ENCODE data around the gene HDLBP.
"Not testable (repeated sequence)": the region's sequence is repeated elsewhere in the genome, so short reads cannot be mapped to it uniquely, and the experiment has no call there.

Gene HDLBP

DNA sequence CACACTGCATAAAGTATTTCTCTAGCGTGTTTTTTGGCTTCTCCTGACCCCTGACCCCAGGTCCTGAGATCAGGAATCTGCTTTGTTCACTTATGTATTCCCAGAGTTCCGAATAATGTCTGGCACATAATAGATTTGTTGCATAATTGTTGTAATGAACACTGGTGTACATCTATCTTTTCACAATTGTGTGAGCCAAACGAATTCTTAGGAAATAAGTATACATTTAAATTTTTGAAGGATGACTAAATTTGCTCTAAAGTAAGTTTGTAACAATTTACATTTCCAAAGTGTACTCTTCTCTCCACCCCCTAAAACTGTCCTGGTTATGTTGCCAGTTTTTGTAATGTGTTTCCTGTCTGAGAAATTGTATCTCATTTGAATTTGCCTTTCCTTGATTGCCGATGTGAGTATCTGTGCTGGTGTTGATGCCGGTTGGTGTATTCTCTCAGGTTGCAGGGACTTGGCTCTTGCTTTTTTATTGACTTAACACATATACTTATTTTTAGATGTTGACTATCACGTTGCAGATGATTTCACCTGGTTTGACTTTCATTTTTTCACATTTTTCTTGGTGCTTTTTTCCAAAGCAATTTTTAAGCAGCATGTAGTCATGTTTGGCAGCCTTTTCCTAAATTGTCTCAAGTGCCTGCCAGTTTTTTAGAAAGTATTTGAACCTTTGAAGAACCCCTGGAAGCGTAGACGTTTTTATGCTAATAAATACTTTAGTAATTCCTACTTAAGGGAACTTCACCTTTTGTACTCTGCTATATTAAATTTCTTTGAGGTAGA lies 24.6 kb upstream of the HDLBP start:
- no peak for DNase-seq (ENCODE audit: low spot score)
- FAIRE-seq, result no peak

DNA sequence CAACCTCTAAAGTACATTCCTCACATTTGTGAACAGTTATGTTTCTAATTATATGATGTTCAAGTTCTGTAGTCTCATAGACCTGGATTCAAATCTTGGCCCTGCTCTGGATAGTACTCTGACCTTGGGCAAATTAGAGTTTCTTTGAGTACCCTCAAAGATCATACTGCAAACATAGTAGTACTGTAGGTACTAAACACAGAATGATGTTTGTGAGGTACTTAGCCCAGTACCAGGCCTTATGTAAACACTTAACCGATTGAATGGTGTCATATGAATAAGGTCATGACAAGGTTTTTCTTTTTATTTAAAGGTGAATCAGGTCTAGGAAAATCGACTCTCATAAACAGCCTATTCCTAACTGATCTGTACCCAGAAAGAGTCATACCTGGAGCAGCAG lies 19.3 kb upstream of the HDLBP start:
- no peak for FAIRE-seq
- no peak for DNase-seq (ENCODE audit: low spot score)

DNA sequence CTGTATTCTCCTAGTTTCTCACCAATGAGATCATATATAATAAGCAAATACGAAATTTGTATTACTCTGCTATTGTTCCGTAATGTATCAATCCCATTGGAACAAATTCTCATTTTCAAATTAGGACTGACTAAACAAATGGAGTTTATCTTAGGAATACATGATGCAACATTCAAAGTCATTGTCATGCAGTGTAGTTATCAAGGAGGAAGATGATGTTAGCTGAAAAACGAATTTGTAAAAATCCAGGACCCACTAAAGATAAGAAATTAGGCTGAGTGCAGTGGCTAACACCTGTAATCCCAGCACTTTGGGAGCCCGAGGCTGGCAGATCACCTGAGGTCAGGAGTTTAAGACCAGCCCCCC lies 15.1 kb upstream of the HDLBP start:
- DNase-seq (ENCODE audit: low spot score), result no peak
- FAIRE-seq, result no peak

DNA sequence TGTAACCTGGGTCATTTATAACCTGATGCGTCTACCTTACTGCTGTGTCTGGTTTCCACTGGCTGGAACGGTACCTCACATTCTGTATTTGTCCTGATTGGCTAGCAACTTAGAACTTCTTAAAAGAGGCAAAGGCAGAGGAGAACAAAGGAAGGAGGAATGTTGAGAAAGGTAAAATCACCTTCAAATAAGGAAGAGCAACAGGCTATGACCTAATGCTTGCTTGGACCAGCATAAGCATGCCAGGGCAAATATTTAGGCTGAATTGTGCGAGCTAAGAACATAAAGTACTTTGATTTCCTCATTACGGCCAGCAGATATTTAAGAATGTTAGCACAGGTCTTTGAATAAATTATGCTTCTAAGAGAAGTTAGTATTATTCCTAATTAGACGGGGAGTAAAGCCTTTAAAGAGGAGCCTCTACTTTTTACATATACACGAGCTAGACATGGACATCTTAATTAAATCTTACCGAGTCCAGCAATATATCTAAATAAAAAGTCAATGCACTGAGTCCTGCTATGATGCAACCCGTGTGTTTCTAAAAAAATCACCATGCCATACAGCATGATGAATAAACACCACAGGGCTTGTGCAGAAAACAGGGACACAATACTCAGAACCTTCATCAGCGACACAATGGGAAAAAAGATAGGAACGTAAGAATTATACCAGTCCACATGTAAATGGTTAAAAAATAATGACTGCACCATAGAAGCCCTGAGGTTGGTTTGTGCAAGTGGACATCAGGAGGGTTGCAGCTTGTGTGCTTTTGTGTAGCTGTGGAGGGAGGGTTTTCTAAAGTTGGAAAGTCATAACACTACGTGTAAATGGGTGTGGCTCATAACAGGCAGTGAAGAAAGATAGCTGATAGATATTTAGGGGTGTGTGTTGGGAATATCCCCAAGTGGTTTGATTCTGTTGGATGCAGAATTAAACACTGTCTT lies 14.5 kb upstream of the HDLBP start:
- no peak for FAIRE-seq
- no peak for DNase-seq (ENCODE audit: low spot score)

DNA sequence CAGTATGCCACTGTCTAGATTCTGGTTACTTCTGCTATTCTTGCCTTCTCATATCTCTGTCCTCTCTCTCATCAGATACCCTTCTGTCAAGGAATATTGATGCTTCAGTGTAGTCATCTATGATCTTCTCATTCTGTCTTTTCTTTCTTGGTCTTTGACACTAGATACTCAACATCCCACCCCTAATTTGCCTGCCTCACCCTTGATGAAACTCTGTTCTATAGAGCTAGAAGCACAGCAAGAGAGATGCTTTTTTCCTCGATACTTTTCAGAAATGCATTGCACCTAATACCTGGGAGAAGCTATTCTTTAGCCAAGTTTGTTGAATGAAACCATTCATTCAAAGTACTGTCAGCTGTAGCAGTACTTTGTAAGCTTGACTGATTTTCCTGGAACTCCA lies 9.8 kb upstream of the HDLBP start:
- FAIRE-seq (no peak), DNase-seq (ENCODE audit: low spot score) (no peak)

DNA sequence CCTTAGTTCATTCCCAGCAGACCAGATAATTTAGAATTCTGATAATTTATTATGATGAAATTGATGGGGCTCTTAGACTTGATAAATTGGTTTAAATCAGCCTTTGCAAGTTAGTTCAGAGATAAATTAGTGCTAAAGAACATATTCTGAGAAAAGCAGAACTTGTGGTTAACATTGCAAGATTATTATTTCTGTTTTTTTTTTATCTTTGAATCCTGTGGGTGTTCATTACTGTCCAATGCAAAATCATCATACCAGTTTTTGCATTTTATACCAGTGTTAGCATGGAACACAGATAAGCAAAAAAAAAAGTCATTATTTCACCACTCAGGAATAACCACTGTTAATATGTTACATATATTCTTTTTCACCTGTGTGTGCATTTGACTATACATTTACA lies 9.3 kb upstream of the HDLBP start:
- DNase-seq (ENCODE audit: low spot score) (no peak), FAIRE-seq (no peak)

DNA sequence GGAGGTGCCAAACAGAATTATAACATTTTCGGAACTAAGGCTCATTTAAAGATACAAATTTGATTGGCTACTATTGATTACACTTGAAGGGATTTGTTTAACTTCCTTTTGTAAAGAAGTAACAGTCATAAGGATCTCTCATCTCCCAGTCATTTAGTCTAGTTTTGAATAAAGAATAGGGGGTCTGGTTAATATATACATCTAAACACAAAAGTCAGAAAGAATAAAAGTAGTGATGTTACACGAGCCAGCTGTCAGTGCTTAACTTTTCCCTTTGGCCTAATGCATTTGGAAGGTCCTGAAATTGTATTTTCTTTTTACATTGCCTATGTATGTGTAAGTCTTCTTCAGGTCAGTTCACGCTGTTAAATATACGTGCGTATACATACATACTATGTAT lies 8.3 kb upstream of the HDLBP start:
- no peak for FAIRE-seq
- DNase-seq (ENCODE audit: low spot score), result no peak

DNA sequence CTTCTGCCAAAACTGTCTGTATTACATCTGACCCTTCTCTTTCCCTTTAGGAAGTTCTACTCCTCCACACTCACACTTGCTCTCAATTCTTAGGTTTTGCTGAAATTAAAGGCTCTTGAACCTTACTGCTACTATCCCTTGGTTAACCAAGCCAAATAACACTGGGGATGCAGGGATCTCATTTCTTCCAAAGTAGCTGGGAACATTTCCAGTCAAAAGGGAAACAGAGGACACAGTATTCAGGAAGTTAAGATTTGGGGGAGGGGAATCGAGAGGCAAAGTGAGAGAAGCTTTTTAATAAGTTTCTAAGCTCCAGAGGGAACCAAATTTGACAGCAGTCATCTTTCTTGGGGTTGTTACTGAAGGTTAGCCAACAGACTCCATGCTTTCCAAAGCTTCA lies 6.4 kb upstream of the HDLBP start:
- DNase-seq (ENCODE audit: low spot score), result no peak
- no peak for FAIRE-seq

DNA sequence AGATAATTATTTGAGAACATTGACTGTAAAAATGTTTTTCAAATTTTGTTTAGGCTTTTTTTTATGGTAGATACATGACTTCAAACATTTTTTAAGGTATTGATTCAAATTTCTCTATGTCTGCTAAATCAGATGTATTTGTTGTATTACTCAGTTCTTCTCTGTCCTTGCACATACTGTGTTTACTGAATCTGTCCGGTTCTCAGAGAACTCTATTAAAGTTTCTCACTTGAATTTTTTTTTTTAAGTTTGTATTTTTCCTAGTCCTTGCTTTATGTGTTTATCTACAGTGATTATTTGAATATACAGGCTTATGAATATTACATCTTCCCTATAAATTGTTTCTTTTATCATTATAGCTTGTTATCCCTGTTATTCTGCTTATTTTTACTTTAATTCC lies 5.6 kb upstream of the HDLBP start:
- FAIRE-seq, result no peak

DNA sequence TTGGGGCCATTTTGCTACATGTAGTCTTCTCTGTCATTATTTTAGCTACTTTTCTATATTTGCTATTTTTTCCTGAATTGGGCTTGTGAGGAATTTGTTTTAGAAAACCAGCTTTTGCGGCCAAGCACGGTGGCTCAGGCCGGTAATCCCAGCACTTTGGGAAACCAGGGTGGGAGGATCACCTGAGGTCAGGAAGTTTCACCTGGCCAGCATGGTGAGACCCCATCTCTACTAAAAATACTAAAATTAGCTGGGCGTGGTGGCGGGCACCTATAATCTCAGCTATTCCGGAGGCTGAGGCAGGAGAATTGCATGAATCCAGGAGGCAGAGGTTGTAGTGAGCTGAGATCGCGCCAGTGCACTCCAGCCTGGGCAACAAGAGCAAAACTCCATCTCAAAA lies 4.9 kb upstream of the HDLBP start:
- FAIRE-seq (no peak), DNase-seq (ENCODE audit: low spot score) (no peak)

More for the DNA sequence above, 5.6 kb upstream of the HDLBP start:
- DNase-seq (ENCODE audit: low spot score), result no peak

DNA sequence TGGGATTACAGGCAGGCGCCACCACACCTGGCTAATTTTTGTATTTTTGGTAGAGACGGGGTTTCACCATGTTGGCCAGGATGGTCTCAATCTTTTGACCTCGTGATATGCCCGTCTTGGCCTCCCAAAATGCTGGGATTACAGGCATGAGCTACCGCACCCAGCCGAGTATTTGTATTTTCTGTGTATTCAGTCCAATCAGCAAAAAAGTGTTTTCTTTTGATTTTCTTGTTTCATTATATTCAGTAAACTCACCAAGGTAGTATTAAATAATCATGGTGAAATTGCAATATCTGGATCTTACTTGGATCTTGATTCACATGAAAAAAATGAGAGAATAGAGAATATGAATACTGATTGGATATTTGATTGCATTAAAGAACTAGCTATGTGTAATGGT lies 3.4 kb upstream of the HDLBP start:
- not testable (repeated sequence) for FAIRE-seq; DNase-seq (ENCODE audit: low spot score)

DNA sequence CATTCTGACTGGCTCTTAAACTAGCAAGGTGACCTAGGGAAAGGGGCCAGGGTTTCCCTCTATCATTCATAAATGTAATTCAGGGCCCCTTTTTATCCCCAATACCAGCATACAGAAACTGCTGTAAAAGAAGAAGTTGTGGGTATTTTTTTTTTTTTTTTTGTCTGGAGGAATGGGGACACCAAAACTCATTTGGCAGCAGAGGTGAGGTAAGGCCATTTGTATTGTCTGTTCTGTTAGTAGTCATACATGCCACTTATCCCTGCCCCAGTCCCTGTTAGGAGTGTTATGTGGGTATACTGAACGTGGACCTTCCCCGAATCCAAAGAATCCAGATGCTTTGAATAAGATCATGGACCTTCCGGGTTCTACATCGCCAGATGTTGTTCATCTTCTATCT lies 1.9 kb upstream of the HDLBP start:
- no peak for DNase-seq (ENCODE audit: low spot score)
- no peak for FAIRE-seq

DNA sequence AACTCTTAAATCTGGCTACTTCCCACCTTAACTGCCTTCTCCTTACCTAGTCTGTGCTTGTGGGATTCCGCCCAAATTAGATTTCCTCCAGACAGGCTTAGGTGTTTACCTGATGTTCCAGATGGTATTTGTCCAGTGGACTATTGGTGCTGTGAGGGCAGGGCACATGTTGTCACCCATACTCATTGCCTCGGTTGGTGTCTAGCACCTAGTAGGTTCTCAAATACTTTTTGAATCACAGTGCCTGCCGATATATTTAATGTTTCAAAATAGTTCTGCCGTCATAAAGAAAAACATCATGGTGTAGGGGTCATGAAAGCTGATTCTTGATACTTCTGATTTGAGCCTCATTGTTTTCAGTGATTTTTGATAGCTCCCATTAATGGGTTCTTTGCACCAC lies 1.4 kb upstream of the HDLBP start:
- DNase-seq (ENCODE audit: low spot score) (no peak), FAIRE-seq (no peak)

DNA sequence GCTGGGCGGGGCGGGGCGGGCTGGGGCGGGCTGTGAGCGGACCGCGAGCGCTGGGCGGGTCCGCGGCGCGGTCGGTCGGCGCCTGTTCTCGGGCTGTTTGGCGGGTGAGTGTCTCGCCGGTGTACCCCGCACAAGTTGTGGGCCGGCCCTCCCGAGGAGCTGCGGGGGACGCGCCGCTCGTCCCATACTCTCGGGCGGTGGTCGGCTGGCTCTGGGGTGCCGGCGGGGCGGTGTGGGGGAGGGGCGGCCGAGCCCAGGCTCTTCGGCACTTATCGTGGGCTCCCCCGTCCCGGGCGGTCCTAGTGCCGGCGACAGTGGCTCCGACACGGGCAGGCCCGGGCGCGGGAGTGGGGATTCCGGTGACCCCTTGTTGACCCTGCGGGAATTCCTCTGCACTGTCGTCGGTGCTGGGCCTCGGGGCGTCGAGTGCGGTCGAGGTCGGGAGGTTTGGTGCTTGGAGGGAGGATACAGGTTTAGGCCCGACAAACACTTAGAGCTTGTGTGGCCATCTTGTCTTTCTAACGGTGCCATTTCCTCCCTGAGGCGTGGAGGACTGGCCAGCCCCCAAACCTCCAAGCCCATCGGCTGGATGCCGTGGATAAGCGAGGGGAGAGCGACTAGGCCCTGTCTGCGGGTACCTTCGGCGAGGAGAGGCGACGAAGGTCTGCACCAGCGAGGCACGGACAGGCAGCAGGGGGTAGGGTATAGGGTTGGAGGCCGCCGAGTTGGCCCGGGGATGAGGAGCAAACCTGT lies 583 bp upstream of the HDLBP start, which contains the start of gene SEPTIN2:
TSS of gene SEPTIN2 (plus strand) at position 47 of the 753 bp plus-strand sequence. CDS start 8,308 bp downstream, outside the sequence.
- FAIRE-seq (no peak), DNase-seq (ENCODE audit: low spot score) (no peak)

DNA sequence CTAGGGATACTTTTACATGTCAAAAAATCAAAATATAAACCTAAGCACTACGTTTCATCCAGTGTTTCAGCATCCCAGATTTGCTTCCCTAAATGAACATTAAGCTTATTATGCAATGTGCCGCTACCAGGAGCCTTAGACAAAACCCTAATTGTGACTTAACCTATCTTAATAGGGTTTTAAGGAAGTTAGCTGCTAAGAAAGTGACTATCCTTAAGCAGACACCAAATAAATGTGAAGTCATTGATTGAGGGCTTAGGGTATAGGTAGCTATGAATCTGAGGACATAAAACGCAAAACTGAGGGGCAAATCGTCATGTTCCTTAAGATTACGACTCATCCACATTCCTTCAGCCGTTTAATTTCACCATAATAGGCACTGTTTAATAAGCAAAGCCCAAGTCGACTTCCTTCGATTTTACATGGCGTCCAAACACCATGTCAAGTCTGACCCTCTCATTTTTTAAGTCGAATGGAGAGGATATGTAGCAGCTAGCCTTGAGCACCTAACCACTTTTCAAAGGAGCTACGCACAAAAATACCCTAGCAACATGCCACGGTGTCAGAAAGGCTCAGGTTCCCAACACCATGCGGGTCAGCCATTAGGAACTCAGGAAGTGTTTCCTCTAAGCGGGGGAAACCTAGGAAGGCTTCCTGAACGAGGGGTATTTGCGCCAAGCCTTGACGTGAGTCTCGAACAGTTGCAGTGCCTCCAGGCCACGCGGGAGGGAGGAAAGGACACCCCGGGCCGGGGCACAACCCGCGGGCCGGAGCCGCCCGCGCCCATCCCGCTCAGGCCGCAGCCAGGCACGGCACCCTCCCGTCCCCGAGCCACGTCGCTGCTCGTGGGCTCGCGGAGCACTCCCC lies 1.0 kb downstream of the HDLBP start:
- FAIRE-seq (no peak), DNase-seq (ENCODE audit: low spot score) (no peak)

DNA sequence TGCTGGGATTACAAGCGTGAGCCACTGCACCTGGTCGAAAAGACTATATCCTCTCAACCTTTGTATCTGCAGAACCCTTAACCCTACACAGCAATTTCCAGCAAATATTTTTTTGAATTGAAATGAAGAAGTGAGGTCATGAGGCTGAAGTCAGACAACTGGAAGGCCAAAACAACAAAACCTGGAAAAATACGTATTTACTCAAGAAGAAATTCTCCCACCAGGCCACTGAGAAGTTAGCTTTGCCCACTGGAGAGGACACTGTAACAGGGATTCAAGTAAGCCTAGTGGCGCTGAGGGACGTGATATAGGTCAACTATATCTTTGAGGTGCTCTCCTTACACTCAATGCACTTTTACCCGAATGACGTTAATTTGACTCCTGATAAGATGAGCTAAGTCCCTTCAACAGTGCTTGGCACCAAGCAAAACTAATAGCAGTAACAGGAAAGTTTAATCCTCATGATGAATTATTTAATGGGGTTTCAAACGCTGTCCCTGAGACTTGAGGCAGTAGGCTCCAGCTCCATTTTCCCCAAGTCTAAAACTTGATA lies 1.9 kb downstream of the HDLBP start:
- FAIRE-seq (no peak), DNase-seq (ENCODE audit: low spot score) (no peak)

DNA sequence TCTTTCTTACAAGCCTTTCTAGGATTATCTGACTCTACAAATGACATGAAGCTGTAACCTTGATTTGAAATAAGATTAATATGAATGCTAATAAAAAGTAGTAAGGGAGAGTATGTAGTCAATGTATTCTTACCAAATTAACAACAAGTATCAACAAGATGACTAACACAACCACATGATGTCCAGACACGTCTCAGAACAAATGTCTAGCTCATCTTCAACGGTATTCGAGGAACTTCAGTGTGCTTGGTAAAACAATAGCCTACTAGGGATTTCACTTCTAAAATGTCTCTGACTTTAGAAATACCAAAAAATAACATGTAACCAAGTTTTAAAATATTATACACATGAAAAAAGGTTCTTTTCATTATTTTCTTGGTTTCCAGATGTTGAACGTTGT lies 3.4 kb downstream of the HDLBP start:
- DNase-seq (ENCODE audit: low spot score) (no peak), FAIRE-seq (no peak)

DNA sequence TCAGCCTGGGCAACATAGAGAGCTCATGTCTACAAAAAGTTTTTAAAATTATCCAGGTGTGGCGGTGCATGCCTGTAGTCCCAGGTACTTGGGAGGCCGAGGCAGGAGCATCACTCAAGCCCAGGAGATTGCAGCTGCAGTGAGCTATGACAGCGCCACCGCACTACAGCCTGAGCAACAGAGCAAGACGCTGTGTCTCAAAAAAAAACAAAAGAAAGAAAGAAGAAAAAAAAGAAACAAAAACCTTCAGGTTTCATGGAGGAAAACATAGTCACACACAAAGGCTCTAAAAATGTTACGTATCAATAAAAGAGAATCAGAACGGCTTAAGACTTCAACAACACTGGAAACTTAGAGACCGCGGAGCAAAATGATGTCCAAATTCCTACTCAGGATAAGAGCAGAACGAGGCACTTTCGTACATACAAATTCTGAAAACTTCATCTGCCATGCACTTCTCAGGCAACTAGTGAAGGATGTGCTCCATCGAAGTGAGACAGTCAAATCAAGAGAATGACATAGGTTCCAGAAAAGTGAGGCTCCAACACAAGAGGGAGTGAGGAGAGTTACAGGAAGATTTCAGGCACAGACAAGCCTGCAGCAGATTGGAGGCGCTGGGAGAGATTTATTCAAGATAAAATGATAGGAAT lies 4.4 kb downstream of the HDLBP start:
- FAIRE-seq (no peak), DNase-seq (ENCODE audit: low spot score) (no peak)

DNA sequence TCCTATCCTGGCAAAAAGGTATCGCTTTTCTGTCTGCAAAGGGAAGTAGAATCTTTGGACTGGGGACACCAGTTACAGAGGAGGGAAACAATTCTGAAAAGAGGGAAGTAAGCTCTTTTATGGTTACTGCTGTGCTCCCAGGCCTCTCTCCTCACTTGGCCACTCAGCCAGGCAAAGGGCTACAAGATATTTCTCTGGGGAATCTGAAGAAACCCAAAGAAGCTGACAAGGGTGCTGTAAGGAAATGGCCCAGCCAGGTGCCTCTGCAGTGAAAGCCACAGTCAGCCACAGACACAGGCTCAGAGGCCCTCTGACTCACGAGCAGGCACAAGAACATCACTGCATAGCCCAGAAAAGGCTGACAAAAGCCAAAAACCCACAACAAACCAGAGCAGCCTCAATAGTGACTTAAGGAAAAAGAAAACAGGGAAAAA lies 5.8 kb downstream of the HDLBP start:
- FAIRE-seq, result no peak
- DNase-seq (ENCODE audit: low spot score), result no peak

Data from urothelium cell line (cell line).